Neural cell (in vitro differentiated cells): Measurements from ENCODE around the gene C11orf97.

Source experiments
- CTCF ChIP-seq: fragments of 450-650 bp; IDR thresholded peaks from 2 replicates; pipeline ENCODE4 v1.5.1; 2014; ENCODE audit warnings: antibody characterized with exemption, mild to moderate bottlenecking, moderate library complexity; ENCODE audit not compliant: poor library complexity, severe bottlenecking
- EZH2 ChIP-seq: fragments of 200-600, 300-800 bp; shearing (Covaris generic), sonication (generic); IDR thresholded peaks from 2 replicates; pipeline ENCODE4 v1.6.1; 2014; ENCODE audit warnings: antibody characterized with exemption, low read length, borderline replicate concordance, mild to moderate bottlenecking; ENCODE audit not compliant: insufficient read depth, poor library complexity, severe bottlenecking
- POLR2AphosphoS5 ChIP-seq: IDR thresholded peaks from 2 replicates; pipeline ENCODE4 v1.6.1; 2012
- RAD21 ChIP-seq: fragments of 450-650 bp; conservative IDR thresholded peaks from 2 replicates; pipeline ENCODE4 v1.6.1; 2014; ENCODE audit warnings: antibody characterized with exemption, mild to moderate bottlenecking, moderate library complexity
- REST ChIP-seq: IDR thresholded peaks from 2 replicates; pipeline ENCODE4 v1.6.1; 2012; ENCODE audit warnings: borderline replicate concordance

GRCh38 chr11:94494126-94494680, 18.1 kb upstream of the C11orf97 start:
- TF ChIP-seq CTCF, result no peak
- TF ChIP-seq RAD21, result peak; percentile 31
- no peak for TF ChIP-seq EZH2
- no peak for TF ChIP-seq POLR2AphosphoS5
- TF ChIP-seq REST, result peak; percentile 66
